GM19468 (cell line): ENCODE data around the gene C20orf173.
"Not testable (repeated sequence)": the region's sequence is repeated elsewhere in the genome, so short reads cannot be mapped to it uniquely, and the experiment has no call there.

Experiments used
- ATAC-seq: cut with Tn5 transposase; IDR thresholded peaks from one replicate; pipeline ENCODE4 v1.9.1; 2021; ENCODE audit warnings: mild to moderate bottlenecking, moderate library complexity, moderate number of reproducible peaks; ENCODE audit not compliant: unreplicated experiment; ENCODE audit errors: extremely low read depth

The C20orf173 gene

GRCh38 chr20:35551503-35551902 is 22.1 kb upstream of the C20orf173 start:
- ATAC-seq, result no peak

- ATAC-seq, result no peak
These were observed 17.9 kb upstream of the C20orf173 start for GRCh38 chr20:35547329-35547728.

- no peak for ATAC-seq
These were observed 16.7 kb upstream of the C20orf173 start for GRCh38 chr20:35546127-35546526.

GRCh38 chr20:35544941-35545340 is 15.5 kb upstream of the C20orf173 start:
- not testable (repeated sequence) for ATAC-seq

- no peak for ATAC-seq
These were observed 15.0 kb upstream of the C20orf173 start for GRCh38 chr20:35544436-35544835.

GRCh38 chr20:35542990-35543389 is 13.5 kb upstream of the C20orf173 start:
- no peak for ATAC-seq

- peak; percentile 69 for ATAC-seq
These were observed 12.6 kb upstream of the C20orf173 start, which contains the start of gene ERGIC3 for GRCh38 chr20:35541783-35542662. TSS of gene ERGIC3 (plus strand) at chr20:35542078. CDS start at chr20:35542098, 20 bp downstream.

- no peak for ATAC-seq
These were observed 11.8 kb upstream of the C20orf173 start for GRCh38 chr20:35541118-35541782.

- ATAC-seq, result no peak
These were observed 10.3 kb upstream of the C20orf173 start for GRCh38 chr20:35539756-35540212.

GRCh38 chr20:35527122-35527769 is 2.2 kb downstream of the C20orf173 start:
- ATAC-seq, result no peak

GRCh38 chr20:35525639-35526038 is 3.8 kb downstream of the C20orf173 start:
- no peak for ATAC-seq

- no peak for ATAC-seq
These were observed 6.1 kb downstream of the C20orf173 start for GRCh38 chr20:35523298-35523888.

GRCh38 chr20:35518955-35519354 is 10.5 kb downstream of the C20orf173 start:
- ATAC-seq, result no peak

- ATAC-seq, result not testable (repeated sequence)
These were observed 11.7 kb downstream of the C20orf173 start for GRCh38 chr20:35517767-35518166.

GRCh38 chr20:35517125-35517524 is 12.3 kb downstream of the C20orf173 start:
- no peak for ATAC-seq

- no peak for ATAC-seq
These were observed 13.4 kb downstream of the C20orf173 start for GRCh38 chr20:35515949-35516645.

- ATAC-seq, result no peak
These were observed 14.1 kb downstream of the C20orf173 start for GRCh38 chr20:35515341-35515740.

GRCh38 chr20:35514371-35514932 is 15.0 kb downstream of the C20orf173 start:
- no peak for ATAC-seq

GRCh38 chr20:35511814-35512420 is 17.5 kb downstream of the C20orf173 start:
- no peak for ATAC-seq
